Spleen (tissue), 13 donors: ENCODE data around the gene MAU2. TPM values are rescaled to one million over a fixed set of nuclear protein-coding genes. Genes with fewer than 3 reads are reported as not detected.

ENCODE experiments used
- DNase-seq: peaks from one replicate; pipeline ENCODE4 v3.0.0-alpha.2; 2020
- H3K27ac ChIP-seq, 8 donors: fragments of 200-600 bp; sonication (generic) in 7 of 8; 1 replicate in 4 of 8; 2 replicates in 4 of 8; pipeline versions ENCODE4 v1.5.0 to v1.8.0; 2016 to 2021; ENCODE audit warnings: inconsistent platforms in 4 of 8, mild to moderate bottlenecking in 4 of 8, moderate library complexity in 1 of 8
- H3K27me3 ChIP-seq, 7 donors: fragments of 200-600 bp; sonication (generic) in 6 of 7; replicated peaks in 1 of 7; 1 replicate in 4 of 7; 2 replicates in 3 of 7; pipeline versions ENCODE4 v1.5.0 to v1.8.0; 2016 to 2021; ENCODE audit warnings: inconsistent platforms in 3 of 7, mild to moderate bottlenecking in 1 of 7
- H3K36me3 ChIP-seq, 6 donors: fragments of 200-600 bp; sonication (generic) in 5 of 6; 1 replicate in 4 of 6; 2 replicates in 2 of 6; pipeline versions ENCODE4 v1.5.0 to v1.8.0; 2016 to 2021; ENCODE audit warnings: inconsistent platforms in 2 of 6
- H3K4me1 ChIP-seq, 6 donors: fragments of 200-600 bp; sonication (generic) in 5 of 6; 1 replicate in 3 of 6; 2 replicates in 3 of 6; pipeline versions ENCODE4 v1.5.0 to v1.8.0; 2016 to 2021; ENCODE audit warnings: inconsistent platforms in 3 of 6
- H3K4me3 ChIP-seq, 8 donors: fragments of 200-600 bp; sonication (generic) in 7 of 8; 1 replicate in 4 of 8; 2 replicates in 4 of 8; pipeline versions ENCODE4 v1.5.0 to v1.8.0; 2016 to 2021; ENCODE audit warnings: inconsistent platforms in 4 of 8, mild to moderate bottlenecking in 4 of 8, moderate library complexity in 2 of 8
- H3K9me3 ChIP-seq, 8 donors: fragments of 200-600 bp; sonication (generic) in 7 of 8; 1 replicate in 4 of 8; 2 replicates in 4 of 8; pipeline versions ENCODE4 v1.5.0 to v1.8.0; 2016 to 2021; ENCODE audit warnings: inconsistent platforms in 4 of 8
- CTCF ChIP-seq, 11 experiments: fragments of 200-600 bp in 7 of 11; fragments of 450-650 bp in 4 of 11; sonication (generic) in 4 of 11; IDR thresholded peaks in 8 of 11; conservative IDR thresholded peaks in 3 of 11; 1 replicate in 7 of 11; 2 replicates in 4 of 11; pipeline versions ENCODE4 v1.4.0 to v1.8.0; 2016 to 2021; ENCODE audit warnings: antibody characterized with exemption in 11 of 11, inconsistent platforms in 4 of 11, mild to moderate bottlenecking in 1 of 11
- POLR2A ChIP-seq, 3 donors: fragments of 450-650 bp; IDR thresholded peaks; one replicate each; pipeline ENCODE4 v1.5.1; 2017; ENCODE audit warnings: antibody characterized with exemption in 3 of 3, mild to moderate bottlenecking in 1 of 3
- POLR2AphosphoS5 ChIP-seq, 3 donors: sonication (generic); formaldehyde crosslinking; IDR thresholded peaks; one replicate each; pipeline ENCODE4 v1.5.1; 2017; ENCODE audit warnings: antibody characterized with exemption in 3 of 3
- WGBS, 5 donors: extraction: QIAGEN DNeasy Blood & Tissue Kit in 3 of 5; methylation state at CpG; one replicate each; pipeline versions ENCODE4 v1.1.5 to v1.1.7; 2013 to 2018; 5-methylcytosine and 5-hydroxymethylcytosine counted together
- intact Hi-C: fragments of 100-400 bp; cut with DNase I; formaldehyde crosslinking; loops from one replicate; pipeline ENCODE4 v1.15.0; 2023; ENCODE audit warnings: low total_unique reads
- long read RNA-seq, 2 donors: transcript quantifications; one replicate each; lab custom pipeline, GENCODE V29; 2026
- polyA plus RNA-seq, 3 donors: library from polyadenylated mRNA; stranded (reverse); fragments of 200-250 nt; gene quantifications; one replicate each; pipeline ENCODE4 v1.2.1, GENCODE V29; 2013
- total RNA-seq, 7 donors: library from RNA; depleted of rRNA in 3 of 7; stranded (reverse); fragments of >200 nt in 3 of 7; fragmentation: NEBNext Ultra II Directional in 4 of 7; extraction: Animal tissue kit (Norgen Biotek cat#: 25700) in 4 of 7; gene quantifications; one replicate each; pipeline versions ENCODE4 v1.1.0 to v1.2.1, GENCODE V29; 2016 to 2021
- donor health status: healthy with polysubstance abuse.
- donor health status: DM: no; HTN: no; CAD: no; lungs with moderate emphysema.
- donor health status: DM: no; HTN: no; CAD: no.
- donor health status: Bipolar disorder and iron deficiency.
- donor health status: healthy.
- donor health status: DM: no; HTN: no; CAD: no.
- donor health status: DM: yes; HTN: yes; CAD: no.

Gene MAU2
- total RNA-seq, result 100 to 1,000 TPM in 4 of 7 donors, 10 to 100 TPM in 3; 77.5 to 133 (median 103) TPM
- 10 to 100 TPM; 12.0 to 29.8 (median 17.7) TPM for polyA plus RNA-seq
- long read RNA-seq, donor 1, partial matches to known transcripts, result 0 of 1 reads
- long read RNA-seq, donor 1, other reads (novel, unspliced or antisense), result 0 of 1 reads
- long read RNA-seq, donor 2, partial matches to known transcripts, result 11 of 11 reads
- long read RNA-seq, donor 2, other reads (novel, unspliced or antisense), result 0 of 11 reads

DNA sequence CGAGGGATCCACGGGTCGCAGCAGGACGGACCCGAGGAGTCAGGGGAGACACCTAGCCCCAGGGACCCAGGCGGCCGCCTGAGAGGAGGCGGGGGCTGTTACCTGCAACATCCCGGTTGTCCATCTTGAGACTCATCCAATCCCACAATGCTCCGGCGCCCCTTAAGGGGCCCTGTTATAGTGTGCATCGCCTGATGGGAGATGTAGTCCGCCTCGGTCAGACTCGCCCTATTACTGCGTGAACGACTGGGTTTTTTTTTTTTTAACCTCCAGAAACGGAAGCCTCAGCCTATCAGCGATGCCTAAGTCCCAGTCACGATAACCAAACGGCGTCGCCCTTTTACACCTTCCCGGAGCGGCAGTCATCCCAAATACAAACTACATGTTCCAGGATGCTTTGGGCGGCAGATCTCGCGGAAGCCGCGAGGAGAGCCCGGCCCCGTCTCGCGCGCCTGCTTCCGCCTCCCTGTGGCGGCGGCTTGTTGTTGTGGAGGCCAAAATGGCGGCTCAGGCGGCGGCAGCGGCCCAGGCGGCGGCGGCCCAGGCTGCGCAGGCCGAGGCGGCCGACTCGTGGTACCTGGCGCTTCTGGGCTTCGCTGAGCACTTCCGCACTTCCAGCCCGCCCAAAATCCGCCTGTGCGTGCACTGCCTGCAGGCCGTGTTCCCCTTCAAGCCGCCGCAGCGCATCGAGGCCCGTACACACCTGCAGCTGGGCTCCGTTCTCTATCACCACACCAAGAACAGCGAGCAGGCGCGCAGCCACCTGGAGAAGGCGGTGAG lies at the start of gene MAU2, which contains the start of gene SUGP1:
MAU2 (plus strand) TSS at position 469 of the 780 bp plus-strand sequence; CDS start at position 500, 31 bp downstream.
SUGP1 (minus strand) TSS at position 149 of the 780 bp plus-strand sequence; CDS start at position 136, 13 bp downstream.
- TF ChIP-seq POLR2AphosphoS5 (IDR thresholded peaks at IDR 0.05) (peak; percentile 81 to 92 (median 86)), POLR2A (IDR thresholded peaks at IDR 0.05) (peak in 1 of 3 donors; percentile 57), CTCF (IDR thresholded peaks at IDR 0.05 in 8 of 11, conservative IDR thresholded peaks at IDR 0.05 in 3 of 11) (peak; percentile 4 to 79 (median 54))
- 0 to 1% (median 0%) methylated on average over 18 to 67 of the region's 67 CpGs for whole genome bisulfite sequencing, 5 donors
- intact Hi-C loops, result no loop called here
- peak; percentile 98 for DNase-seq
- Histone ChIP-seq H3K36me3 (peaks cover 0 to 53% (median 34%) of the 10 kb centered on the region in 6 donors), H3K4me3 (peak within 1 kb of the TSS; percentile 95 to 100 (median 98)), H3K9me3 (no peaks in the 10 kb centered on the region), H3K4me1 (peaks cover 19 to 78% (median 56%) of the 10 kb centered on the region in 6 donors), H3K27ac (peak within 1 kb of the TSS; percentile 93 to 99 (median 97)), H3K27me3 (no peaks in the 10 kb centered on the region)

DNA sequence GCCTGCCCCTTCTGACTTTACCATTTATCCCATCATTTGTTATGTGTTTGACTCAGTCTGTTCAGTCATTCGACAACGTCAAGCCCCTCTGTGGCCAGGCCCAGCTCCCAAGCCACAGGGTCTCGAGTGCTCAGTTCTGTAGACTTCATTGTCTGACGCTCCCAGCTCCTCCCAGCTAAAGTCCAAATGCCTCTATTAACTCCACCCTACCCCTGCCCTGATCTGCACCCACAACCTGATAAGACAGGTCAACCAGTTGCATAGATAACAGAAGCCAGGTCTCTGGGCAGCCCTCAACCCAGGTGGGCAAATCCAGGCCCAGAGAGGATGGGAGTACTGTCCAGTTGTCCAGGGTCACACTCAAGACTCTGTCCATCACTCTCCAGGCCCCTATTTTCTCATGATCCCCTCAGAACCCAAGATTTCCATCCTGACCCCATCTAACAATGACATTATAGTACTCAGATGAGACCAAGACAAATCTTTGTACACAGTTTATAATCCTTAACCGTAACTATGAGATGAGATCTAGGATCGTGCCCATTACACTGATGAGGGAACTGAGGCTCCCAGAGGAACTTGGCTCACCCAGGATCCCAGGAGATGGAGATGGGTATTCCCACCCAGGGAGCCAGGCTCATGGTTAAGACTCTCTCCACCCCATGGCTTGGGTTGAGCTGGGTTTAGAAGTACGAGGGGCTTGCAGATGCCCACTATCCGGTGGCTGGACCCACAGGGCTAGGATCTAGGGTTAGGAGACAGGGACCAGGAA lies 48.6 kb upstream of the MAU2 start:
- H3K9me3 ChIP-seq, result no peaks in the 10 kb centered on the region
- intact Hi-C loops, result no loop called here
- peaks cover 4 to 25% (median 22%) of the 10 kb centered on the region in 6 donors for H3K36me3 ChIP-seq
- H3K4me3 ChIP-seq, result no peak overlapping the region
- WGBS, 5 donors, result 88 to 93% (median 89%) methylated on average over 8 of the region's 8 CpGs
- H3K27ac ChIP-seq, result no peak overlapping the region
- TF ChIP-seq CTCF (IDR thresholded peaks at IDR 0.05 in 8 of 11, conservative IDR thresholded peaks at IDR 0.05 in 3 of 11) (no peak), POLR2A (IDR thresholded peaks at IDR 0.05) (no peak), POLR2AphosphoS5 (IDR thresholded peaks at IDR 0.05) (no peak)
- H3K4me1 ChIP-seq, result peaks cover 0 to 12% (median 8%) of the 10 kb centered on the region in 6 donors
- no peak for DNase-seq
- peaks cover 0 to 23% (median 6%) of the 10 kb centered on the region in 7 donors for H3K27me3 ChIP-seq

GRCh38 chr19:19274146-19274545 lies 46.5 kb upstream of the MAU2 start:
- Histone ChIP-seq H3K36me3 (peaks cover 13 to 47% (median 44%) of the 10 kb centered on the region in 6 donors), H3K4me3 (no peak overlapping the region), H3K9me3 (no peaks in the 10 kb centered on the region), H3K4me1 (peaks cover 0 to 12% (median 8%) of the 10 kb centered on the region in 6 donors), H3K27me3 (peaks cover 0 to 23% (median 6%) of the 10 kb centered on the region in 7 donors), H3K27ac (no peak overlapping the region)
- intact Hi-C loops, result no loop called here
- no peak for DNase-seq
- 83 to 91% (median 87%) methylated on average over 8 of the region's 8 CpGs for WGBS, 5 donors
- TF ChIP-seq CTCF (IDR thresholded peaks at IDR 0.05 in 8 of 11, conservative IDR thresholded peaks at IDR 0.05 in 3 of 11) (no peak), POLR2A (IDR thresholded peaks at IDR 0.05) (no peak), POLR2AphosphoS5 (IDR thresholded peaks at IDR 0.05) (no peak)
